Hepatocyte (in vitro differentiated cells): ENCODE measurements around the gene CYTH4. TPM values are rescaled to one million over a fixed set of nuclear protein-coding genes. Genes with fewer than 3 reads are reported as not detected.

Experiments
- DNase-seq: peaks from one replicate; pipeline ENCODE4 v3.0.0-alpha.2; 2016; ENCODE audit warnings: low spot score
- H2AFZ ChIP-seq: fragments of 200-600 bp; sonication (generic); 2 replicates; pipeline ENCODE4 v1.6.0; 2016; ENCODE audit warnings: antibody characterized with exemption, mild to moderate bottlenecking
- H3K27ac ChIP-seq: fragments of 200-600 bp; sonication (generic); 2 replicates; pipeline ENCODE4 v1.5.1; 2016; ENCODE audit warnings: mild to moderate bottlenecking
- H3K27me3 ChIP-seq: fragments of 200-600 bp; sonication (generic); 2 replicates; pipeline ENCODE4 v1.6.1; 2016
- H3K36me3 ChIP-seq: fragments of 200-600 bp; sonication (generic); replicated peaks from 2 replicates; pipeline ENCODE4 v1.5.1; 2016; ENCODE audit warnings: low read depth; ENCODE audit not compliant: insufficient read depth
- H3K4me1 ChIP-seq: fragments of 200-600 bp; sonication (generic); 2 replicates; pipeline ENCODE4 v1.5.1; 2016; ENCODE audit warnings: mild to moderate bottlenecking, moderate library complexity; ENCODE audit not compliant: insufficient read depth
- H3K4me2 ChIP-seq: fragments of 200-600 bp; sonication (generic); 2 replicates; pipeline ENCODE4 v1.6.0; 2016
- H3K4me3 ChIP-seq: fragments of 200-600 bp; sonication (generic); 2 replicates; pipeline ENCODE4 v1.5.1; 2016; ENCODE audit warnings: mild to moderate bottlenecking
- H3K79me2 ChIP-seq: fragments of 200-600 bp; sonication (generic); 2 replicates; pipeline ENCODE4 v1.6.0; 2017; ENCODE audit warnings: mild to moderate bottlenecking
- H3K9me2 ChIP-seq: fragments of 200-600 bp; sonication (generic); replicated peaks from 2 replicates; pipeline ENCODE4 v1.6.0; 2017; ENCODE audit warnings: mild to moderate bottlenecking; ENCODE audit not compliant: insufficient read depth
- H3K9me3 ChIP-seq: fragments of 200-600 bp; sonication (generic); 2 replicates; pipeline ENCODE4 v1.5.1; 2016; ENCODE audit warnings: low read depth, mild to moderate bottlenecking
- H4K20me1 ChIP-seq: fragments of 200-600 bp; sonication (generic); 2 replicates; pipeline ENCODE4 v1.6.0; 2016; ENCODE audit warnings: mild to moderate bottlenecking; ENCODE audit not compliant: insufficient read depth, poor library complexity, severe bottlenecking
- CTCF ChIP-seq: fragments of 200-600 bp; sonication (generic); IDR thresholded peaks from 2 replicates; pipeline ENCODE4 v1.5.1; 2016; ENCODE audit warnings: antibody characterized with exemption, mild to moderate bottlenecking; ENCODE audit not compliant: poor library complexity
- EZH2 ChIP-seq: fragments of 200-600 bp; sonication (generic); IDR thresholded peaks from 2 replicates; pipeline ENCODE4 v1.6.1; 2016; ENCODE audit warnings: antibody characterized with exemption, mild to moderate bottlenecking, borderline replicate concordance
- EZH2phosphoT487 ChIP-seq: fragments of 200-600 bp; sonication (generic); IDR thresholded peaks from one replicate; pipeline ENCODE4 v1.6.1; 2018; ENCODE audit warnings: antibody characterized with exemption, mild to moderate bottlenecking, low read depth, moderate library complexity; ENCODE audit not compliant: unreplicated experiment, severe bottlenecking
- WGBS: methylation state at CpG from one replicate; pipeline ENCODE4 v1.1.6; 2016; ENCODE audit warnings: low lambda C conversion rate; ENCODE audit errors: missing lambda C conversion rate; 5-methylcytosine and 5-hydroxymethylcytosine counted together
- polyA plus RNA-seq: library from polyadenylated mRNA; unstranded; fragments of >200 nt; fragmentation: Nextera tagmentation; extraction: Ambion mirVana; gene quantifications from 2 replicates; pipeline ENCODE4 v1.2.1, GENCODE V29; 2016
- total RNA-seq: library from RNA; depleted of rRNA; stranded (reverse); fragments of >200 nt; gene quantifications from 2 replicates; pipeline ENCODE4 v1.2.3, GENCODE V29; 2014

CYTH4 gene
- total and polyA plus RNA-seq, 2 experiments from 2014 or later: 0.57 to 0.94 TPM

- H3K27me3 ChIP-seq: no peaks in the 10 kb centered on the region
Measured at GRCh38 chr22:37358386-37358785, 76.1 kb downstream of the CYTH4 start.

GRCh38 chr22:37358917-37359316, 76.6 kb downstream of the CYTH4 start:
- Histone ChIP-seq H3K4me3 (no peak overlapping the region), H3K9me2 (no peaks in the 10 kb centered on the region), H3K4me1 (no peaks in the 10 kb centered on the region), H4K20me1 (no peaks in the 10 kb centered on the region), H3K27ac (no peak overlapping the region), H3K9me3 (no peaks in the 10 kb centered on the region), H3K27me3 (no peaks in the 10 kb centered on the region), H3K36me3 (no peaks in the 10 kb centered on the region), H3K79me2 (no peaks in the 10 kb centered on the region), H2AFZ (no peak overlapping the region), H3K4me2 (no peak overlapping the region)
- no peak for DNase-seq
- TF ChIP-seq EZH2phosphoT487 (no peak), EZH2 (no peak), CTCF (no peak)
- WGBS: 67% methylated on average over 8 of the region's 8 CpGs

More at GRCh38 chr22:37358386-37358785, 76.1 kb downstream of the CYTH4 start:
- no peak for DNase-seq
- Histone ChIP-seq H3K9me2 (no peaks in the 10 kb centered on the region), H3K4me2 (no peak overlapping the region), H3K4me1 (no peaks in the 10 kb centered on the region), H2AFZ (no peak overlapping the region), H3K9me3 (no peaks in the 10 kb centered on the region), H3K79me2 (no peaks in the 10 kb centered on the region), H3K27ac (no peak overlapping the region), H4K20me1 (no peaks in the 10 kb centered on the region), H3K4me3 (no peak overlapping the region), H3K36me3 (no peaks in the 10 kb centered on the region)
- WGBS: 95% methylated on average over 11 of the region's 11 CpGs
- TF ChIP-seq CTCF (no peak), EZH2phosphoT487 (no peak), EZH2 (no peak)

- Histone ChIP-seq H3K27ac (no peak overlapping the region), H3K27me3 (no peaks in the 10 kb centered on the region), H3K9me3 (no peaks in the 10 kb centered on the region), H4K20me1 (no peaks in the 10 kb centered on the region), H3K4me1 (no peaks in the 10 kb centered on the region), H3K4me3 (no peak overlapping the region), H2AFZ (no peak overlapping the region), H3K79me2 (no peaks in the 10 kb centered on the region), H3K9me2 (no peaks in the 10 kb centered on the region), H3K4me2 (no peak overlapping the region), H3K36me3 (no peaks in the 10 kb centered on the region)
- TF ChIP-seq CTCF (no peak), EZH2phosphoT487 (no peak), EZH2 (no peak)
- WGBS: 74% methylated on average over 3 of the region's 3 CpGs
- DNase-seq: no peak
Measured at GRCh38 chr22:37362621-37363020, 80.3 kb downstream of the CYTH4 start.
